ENCODE results near the gene IL4R.

Gene IL4R

DNA sequence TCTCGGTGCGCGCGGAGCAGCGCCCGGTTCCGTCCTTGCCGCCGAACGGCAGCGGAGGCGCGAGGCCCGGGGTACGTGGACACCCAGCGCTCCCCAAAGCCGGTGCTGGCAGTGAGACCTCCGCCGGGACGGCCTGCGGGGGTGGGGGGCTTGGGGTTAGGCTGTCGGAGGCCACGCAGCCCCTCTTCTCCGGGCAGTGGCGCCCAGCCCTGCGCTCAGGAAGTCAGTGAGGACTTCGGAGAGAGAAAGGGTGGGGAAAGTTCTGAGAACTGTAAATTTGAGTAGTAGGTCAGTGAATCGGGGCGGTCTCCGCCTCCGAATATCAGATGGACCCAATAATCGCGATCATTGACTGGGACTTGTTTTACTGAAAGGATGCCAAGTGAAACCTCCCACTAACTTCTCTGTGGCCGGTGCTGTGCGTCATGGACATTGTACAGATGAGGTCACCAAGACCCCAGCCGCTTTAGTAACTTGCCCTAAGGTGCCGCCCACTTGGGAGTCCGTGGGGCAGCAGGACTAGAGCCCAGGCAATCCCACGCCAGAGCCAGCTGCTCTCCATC lies 468 bp downstream of the IL4R start:
- in situ Hi-C loops (cut with MboI; ENCODE audit: low sequenced_read_pairs) = no loop called here

DNA sequence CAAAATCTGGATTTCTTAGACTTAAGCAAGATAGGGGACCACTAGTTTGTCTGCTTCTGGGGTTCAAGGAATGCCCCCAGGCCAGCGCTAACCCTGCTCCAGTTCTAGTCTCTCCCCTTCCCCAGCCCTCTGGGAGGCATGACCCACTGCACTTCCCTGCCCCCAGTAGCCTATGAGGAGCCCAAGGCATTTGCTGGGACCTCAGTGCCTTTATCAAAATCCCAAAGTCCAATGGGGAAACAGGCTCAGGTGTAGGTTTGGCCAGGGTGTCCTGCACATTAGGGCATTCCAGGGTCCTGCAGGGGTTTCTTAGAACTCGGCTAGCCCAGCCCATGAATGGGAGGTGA lies 1.2 kb downstream of the IL4R start:
- in situ Hi-C loops (cut with MboI; ENCODE audit: low sequenced_read_pairs) = no loop called here

DNA sequence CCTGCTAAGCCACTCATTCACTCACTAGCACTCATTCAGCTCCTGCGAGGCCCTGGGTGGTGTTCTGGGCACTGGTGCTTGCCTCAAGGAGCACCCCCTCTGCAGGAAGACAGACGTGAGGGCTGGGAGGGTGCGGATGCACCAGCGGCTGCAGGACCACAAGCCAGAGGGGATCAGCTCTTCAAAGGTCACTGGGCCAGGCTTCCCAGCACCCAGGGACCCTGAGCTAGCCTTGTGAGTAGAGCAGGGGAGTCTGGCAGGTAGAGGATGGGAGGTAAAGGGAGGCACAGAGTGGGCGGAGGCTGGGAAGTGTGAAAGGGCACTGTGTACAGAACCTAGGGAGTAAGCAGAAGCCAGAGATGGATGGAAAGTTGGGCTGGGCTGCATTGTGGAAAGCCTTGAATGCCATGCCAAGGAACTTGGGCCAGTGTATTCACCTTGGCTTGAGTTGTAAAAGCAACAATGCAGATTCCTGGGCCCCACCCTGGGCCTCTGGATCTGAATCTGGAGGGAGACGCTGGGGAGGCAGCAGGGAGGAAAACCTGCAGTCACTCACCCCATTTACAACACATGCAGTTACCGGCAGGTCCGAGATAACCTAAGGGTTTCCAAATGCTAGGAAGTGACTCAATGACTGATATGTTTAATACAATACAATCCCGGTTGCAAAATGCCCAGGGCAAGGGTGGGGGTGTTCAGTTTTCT lies 1.7 kb downstream of the IL4R start:
- in situ Hi-C loops (cut with MboI; ENCODE audit: low sequenced_read_pairs) = no loop called here

DNA sequence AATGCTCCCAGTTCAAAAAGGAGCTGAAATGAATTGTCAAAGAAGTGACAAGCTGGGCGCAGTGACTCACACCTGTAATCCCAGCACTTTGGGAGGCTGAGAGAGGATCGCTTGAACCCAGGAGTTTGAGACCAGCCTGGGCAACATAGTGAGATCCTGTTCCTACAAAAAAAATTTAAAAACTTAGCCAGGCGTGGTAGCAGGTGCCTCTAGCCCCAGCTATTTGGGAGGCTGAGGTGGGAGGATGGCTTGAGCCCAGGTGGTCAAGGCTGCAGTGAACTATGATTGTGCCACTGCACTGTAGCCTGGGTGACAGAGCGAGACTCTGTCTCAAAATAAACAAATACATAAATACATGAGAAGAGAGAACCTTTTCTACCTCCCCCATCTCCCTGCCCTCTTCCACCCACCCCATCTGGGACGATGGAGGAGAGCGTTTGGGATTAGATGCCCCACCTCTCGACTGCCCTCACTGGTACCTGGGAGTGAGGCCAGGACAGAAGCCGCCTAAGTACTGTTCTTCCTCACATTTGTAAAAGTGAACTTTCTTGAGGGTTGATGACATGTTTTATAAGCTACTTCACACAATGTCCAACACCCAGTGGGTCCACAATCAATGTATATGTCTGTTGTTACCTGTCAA lies 2.4 kb downstream of the IL4R start:
- in situ Hi-C loops (cut with MboI; ENCODE audit: low sequenced_read_pairs) = no loop called here

DNA sequence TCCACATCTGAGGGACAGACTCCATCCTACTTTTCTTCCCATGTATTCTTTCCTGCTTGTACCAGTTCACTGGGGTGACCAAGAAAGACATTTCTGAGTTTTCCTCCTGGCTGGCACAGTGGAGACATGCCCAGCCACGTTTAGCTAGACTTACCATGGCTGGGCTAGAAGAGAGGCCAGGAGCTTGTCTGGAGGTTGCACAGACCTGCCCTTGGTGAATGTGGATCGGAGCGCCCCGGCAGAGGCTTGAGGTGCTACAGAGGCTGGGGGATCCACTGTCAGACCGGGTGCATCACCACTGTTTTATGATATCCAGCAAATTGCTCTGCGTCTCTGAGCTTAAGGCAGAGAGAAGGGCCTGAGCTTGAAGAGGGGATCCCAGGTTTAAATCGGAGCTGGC lies 3.5 kb downstream of the IL4R start:
- in situ Hi-C loops (cut with MboI; ENCODE audit: low sequenced_read_pairs) = no loop called here

DNA sequence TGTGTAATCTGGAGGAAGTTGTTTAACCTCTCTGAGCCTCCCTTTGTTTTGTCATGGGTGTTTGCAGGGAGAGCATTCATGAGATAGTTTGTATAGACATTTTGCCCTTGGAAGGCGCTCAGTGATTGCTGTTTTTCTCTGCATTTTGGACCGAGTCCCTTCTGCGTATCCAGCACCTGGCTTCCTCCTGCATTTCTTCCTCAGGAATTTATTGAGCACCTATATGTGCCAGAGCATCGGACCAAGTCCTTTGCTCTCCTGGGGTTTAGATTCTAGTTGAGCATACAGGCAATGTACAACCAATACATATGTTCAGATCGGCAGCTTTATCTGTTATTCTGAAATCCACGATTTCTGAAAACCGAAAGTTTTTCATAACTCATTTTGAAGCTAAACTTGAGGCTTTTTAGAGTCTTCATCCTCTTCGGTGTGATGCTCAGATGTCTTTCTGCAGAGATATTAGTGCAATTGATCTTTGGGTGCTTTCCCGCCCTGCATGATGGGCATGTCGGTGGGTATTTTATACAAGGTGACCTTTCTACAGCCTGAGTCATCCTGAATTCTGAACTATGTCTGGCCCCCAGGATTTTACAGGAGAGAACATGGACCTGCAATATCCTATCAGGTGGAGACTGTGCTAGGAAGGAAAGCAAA lies 4.1 kb downstream of the IL4R start:
- in situ Hi-C loops (cut with MboI; ENCODE audit: low sequenced_read_pairs) = no loop called here

DNA sequence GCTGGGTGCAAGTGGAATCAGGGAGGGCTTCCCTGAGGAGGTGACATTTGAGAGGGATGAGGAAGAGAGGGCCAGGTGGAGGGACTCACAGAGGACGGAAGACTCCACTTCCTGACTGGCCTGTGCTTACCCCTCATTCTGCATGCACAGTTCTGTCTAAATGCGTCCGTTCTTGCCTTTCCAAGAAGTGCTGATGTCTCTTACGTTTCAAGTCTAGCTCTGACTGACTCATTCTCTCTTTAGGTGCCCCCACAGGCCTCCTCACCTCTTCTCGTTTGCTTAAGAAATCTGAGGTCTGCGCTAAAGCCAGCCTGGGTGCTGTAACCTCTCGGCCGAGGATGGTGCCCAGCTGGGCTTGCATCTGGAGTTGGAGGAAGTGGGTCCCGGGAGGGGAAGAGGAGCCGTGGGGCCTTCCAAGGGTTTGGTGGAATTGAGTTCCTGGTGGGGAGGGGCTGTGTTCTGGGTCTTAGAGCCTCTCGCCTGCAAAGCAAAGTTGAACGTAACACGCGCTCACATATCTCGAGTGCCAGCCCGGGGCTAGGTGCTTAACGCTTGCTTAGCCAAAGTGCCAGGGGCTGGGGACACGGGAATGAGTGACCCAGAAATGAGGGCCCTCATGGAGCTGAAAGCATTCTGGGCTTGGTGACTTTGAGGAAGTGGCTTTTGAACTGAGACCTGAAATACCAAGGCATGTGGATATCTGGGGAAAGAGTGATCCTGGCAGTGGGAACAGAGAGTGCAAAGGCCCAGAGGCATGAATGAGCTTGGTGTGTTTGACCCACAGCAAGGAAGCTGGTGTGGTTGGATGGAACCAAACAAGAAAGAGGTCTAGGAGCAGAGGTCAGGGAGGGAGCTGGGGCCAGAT lies 4.8 kb downstream of the IL4R start:
- in situ Hi-C loops (cut with MboI; ENCODE audit: low sequenced_read_pairs) = no loop called here

DNA sequence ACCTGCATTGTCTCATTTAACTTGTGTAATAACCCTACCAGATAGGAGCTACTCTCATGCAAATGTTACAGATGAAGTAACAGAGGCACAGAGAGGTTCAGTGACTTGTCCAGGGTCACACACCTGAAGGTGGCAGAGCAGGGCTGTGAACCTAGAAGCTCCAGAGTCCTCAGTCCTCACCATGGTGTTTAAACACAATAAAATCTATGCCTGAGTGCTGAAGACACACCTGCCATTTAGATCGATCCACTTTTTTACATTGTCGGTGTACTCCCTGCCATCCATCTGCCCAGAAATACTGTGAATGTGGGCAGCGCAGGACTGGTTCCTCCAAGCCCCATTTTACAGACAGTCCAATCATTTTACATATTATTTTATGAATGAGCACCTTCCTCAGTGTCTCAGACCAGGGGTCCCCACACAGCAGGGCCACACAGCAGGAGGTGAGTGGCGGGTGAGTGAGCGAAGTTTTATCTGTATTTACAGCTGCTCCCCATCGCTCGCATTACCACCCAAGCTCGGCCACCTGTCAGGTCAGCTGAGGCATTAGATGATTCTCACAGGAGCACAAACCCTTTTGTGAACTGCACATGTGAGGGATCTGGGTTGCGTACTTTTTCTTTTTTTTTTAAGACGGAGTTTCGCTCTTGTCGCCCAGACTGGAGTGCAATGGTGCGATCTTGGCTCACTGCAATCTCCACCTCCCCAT lies 5.6 kb downstream of the IL4R start:
- in situ Hi-C loops (cut with MboI; ENCODE audit: low sequenced_read_pairs) = no loop called here

DNA sequence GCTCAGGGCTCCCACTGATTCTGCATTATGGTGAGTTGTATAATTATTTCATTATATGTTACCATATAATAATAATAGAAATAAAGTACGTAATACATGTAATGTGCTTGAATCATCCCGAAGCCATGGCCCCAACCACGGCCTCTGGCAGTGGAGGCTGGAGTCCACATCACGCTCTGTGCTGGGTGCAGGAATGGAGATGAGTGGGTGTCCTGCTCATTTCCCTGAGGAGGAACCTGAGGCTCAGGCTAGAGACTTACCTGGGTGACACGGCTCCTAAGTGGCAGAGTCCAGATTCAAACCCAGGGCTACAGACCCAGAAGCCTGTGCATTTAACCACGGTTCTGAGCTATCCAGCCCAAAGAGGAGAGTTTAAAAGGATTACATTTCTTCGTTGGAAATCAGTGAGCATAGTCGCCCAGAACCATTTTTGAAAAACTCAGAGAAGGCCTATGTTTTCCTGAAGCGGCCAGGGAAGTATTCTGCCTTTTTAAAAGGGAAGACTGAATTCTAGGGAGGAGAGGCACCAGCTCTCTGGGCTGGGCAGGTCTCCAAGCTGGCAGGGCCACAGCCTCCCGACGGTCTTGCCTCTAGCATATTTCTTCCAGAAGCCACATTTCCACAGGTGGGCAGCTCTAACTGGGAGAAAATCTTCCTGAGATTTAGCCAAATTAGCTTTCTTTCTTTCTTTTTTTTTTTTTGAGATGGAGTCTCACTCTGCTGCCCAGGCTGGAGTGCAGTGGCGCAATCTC lies 6.7 kb downstream of the IL4R start:
- in situ Hi-C loops (cut with MboI; ENCODE audit: low sequenced_read_pairs) = no loop called here

DNA sequence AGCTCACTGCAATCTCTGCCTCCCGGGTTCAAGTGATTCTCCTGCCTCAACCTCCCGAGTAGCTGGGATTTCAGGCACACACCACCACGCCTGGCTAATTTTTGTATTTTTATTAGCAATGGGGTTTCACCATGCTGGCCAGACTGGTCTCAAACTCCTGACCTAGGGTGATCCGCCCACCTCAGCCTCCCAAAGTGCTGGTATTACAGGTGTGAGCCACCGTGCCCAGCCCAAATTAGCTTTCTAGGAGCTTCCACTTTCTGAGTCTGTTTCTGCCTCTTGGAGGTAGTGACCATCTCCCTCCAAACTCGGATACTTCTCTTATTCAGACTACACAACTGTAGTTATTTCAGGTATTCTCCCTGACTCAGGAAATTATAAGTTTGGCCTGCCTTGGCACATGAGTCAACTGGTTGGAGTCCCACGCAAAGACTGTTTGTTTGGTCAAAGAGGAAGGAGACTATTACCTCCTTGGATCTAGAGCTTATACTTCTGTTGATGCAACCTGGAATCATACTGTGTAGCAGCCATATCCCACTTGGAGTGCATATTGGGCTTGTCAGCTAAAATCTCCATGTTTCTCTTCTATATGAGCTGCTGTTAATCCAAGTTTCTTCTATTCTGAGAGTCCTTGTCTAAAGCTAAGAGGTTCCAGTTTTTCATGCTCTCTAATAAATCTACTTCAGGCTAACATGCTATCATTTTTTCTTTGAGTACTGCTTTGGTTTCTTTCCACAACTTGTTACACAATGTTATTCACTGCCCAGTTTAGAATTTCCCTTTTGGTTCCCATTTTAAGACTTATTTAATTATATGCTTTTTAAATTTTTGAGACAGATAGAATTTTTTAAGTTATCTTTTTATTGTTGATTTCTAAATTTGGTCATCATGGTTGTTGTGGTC lies 7.5 kb downstream of the IL4R start:
- in situ Hi-C loops (cut with MboI; ENCODE audit: low sequenced_read_pairs) = no loop called here

DNA sequence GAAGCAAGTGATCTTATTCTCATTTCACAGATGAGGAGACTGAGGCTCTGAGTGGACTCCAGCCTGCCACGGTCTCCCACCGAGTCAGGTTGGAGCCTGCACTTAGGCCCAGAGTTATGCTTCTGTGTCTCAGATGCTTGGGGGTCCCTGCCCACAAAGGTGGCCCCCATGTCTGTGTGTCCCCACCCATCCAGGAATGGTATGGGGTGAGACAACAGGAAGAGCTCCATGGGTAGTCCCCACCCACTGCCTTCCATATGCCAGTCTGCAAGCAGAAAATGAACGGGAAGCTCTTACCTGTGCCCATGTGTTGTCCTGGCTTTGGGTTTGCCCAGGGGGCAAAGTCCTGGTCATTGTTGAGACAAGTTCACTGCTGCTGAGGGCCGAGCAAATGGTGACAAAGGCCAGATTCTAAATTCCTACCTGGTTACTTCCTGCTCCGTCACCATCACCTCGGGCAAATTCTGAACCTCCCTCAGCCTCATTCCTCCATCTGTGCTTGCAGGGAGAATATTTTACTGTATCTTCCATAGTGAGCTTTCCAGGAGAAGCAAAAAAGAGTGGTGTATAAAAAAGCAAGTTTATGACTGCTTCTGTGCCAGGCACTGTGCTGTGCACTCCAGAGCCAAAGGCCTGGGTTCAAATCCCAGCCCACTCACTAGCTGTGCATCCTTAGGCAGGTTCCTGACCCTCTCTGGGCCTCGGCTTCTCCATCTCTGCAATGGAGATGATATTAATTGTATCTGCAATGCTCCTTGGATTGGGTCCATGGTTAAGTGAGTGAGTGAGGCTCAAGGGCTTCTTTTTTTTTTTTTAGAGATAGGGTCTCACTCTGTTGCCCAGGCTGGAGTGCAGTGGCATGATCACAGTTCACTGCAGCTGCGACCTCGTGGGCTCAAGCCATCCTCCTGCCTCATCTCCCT lies 9.3 kb downstream of the IL4R start:
- in situ Hi-C loops (cut with MboI; ENCODE audit: low sequenced_read_pairs) = no loop called here

DNA sequence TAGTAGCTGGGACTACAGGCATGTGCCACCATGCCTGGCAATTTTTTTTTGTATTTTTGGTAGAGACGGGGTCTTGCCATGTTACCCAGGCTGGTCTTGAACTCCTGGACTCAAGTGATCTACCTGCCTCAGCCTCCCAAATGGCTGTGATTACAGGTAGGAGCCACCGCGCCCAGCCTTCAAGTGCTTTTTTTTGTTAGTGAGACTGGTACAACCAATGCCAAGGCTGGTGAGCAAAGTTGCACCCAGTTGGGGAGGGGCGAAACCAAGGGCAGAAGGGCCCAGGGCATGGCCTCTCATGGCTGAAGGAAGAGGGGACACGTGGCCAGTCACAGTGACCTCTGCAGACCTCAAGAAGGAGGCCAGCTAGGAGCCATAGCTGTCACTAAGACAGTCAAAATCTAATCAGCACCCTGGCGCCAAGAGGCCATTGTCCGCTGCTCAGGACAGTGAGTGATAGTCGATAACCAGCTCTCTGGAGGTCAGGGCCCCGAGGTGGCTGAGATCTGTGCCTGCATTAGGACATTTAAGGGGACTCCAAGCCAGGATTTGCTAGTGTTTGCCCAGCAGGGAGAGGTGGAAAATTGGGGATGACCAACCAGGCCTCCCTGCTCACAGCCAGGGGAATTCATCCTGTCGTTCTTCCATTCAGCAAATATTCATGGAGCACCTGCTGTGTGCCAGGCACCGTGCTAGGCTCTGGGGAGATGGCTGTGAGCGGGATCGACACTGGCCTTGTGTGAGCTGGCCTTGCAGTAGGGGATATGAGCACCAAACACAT lies 10.2 kb downstream of the IL4R start:
- in situ Hi-C loops (cut with MboI; ENCODE audit: low sequenced_read_pairs) = no loop called here

DNA sequence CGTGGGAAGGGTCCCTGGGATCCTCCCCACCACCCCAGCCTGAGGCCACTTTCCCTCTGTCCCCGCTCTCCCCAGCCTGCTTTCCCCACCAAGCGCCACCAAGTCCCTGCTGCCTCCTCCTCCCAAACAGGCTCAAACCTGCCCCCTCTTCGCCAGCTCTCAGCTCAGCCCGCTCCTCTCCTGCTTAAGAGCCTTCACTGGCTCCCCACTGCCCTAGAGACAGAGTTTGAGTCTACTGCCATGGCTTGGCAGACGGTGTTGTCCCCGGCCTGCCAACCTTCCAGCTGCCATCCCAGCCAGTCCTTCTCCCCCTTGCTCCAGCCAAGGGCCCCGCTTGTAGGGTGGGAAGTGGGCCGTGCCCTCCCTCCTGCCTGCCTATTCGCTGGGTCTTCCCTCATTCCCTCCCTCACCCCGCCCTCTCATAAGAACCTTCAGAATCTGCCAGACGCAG lies 11.1 kb downstream of the IL4R start:
- in situ Hi-C loops (cut with MboI; ENCODE audit: low sequenced_read_pairs) = no loop called here

DNA sequence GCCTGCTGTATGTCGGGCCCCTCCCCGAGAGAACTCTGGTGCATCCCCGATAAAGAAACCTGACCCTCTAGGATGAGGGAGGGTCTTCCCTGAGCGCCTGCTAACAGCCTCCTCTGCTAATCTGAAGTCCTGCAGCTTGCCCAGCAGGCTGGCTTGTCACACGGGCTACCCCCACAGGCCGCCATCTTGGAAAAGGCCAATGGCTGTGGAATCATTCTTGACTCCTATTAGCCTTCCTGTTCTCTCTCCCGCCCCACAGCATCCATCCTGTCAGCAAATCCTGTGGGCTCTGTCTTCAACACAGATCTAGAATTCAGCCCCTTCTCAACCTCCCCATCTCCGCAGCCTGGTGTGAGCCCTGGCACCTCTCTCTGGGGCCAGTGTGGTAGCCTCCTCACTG lies 12.0 kb downstream of the IL4R start:
- in situ Hi-C loops (cut with MboI; ENCODE audit: low sequenced_read_pairs) = no loop called here

DNA sequence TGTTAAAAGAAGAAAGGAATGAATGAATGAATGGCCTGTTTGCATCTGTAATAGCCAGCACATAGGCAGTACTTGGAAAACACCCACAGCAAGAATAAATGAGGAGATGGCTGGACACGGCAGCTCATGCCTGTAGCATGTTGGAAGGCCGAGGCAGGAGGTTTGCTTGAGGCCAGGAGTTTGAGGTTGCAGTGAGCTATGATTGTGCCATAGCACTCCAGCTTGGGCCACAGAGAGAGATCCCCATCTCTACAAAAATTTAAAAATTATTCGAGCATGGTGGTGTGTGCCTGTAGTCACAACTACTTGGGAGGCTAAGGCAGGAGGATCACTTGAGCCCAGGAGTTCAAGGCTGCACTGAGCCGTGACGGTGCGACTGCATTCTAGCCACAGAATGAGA lies 12.5 kb downstream of the IL4R start:
- in situ Hi-C loops (cut with MboI; ENCODE audit: low sequenced_read_pairs) = no loop called here

DNA sequence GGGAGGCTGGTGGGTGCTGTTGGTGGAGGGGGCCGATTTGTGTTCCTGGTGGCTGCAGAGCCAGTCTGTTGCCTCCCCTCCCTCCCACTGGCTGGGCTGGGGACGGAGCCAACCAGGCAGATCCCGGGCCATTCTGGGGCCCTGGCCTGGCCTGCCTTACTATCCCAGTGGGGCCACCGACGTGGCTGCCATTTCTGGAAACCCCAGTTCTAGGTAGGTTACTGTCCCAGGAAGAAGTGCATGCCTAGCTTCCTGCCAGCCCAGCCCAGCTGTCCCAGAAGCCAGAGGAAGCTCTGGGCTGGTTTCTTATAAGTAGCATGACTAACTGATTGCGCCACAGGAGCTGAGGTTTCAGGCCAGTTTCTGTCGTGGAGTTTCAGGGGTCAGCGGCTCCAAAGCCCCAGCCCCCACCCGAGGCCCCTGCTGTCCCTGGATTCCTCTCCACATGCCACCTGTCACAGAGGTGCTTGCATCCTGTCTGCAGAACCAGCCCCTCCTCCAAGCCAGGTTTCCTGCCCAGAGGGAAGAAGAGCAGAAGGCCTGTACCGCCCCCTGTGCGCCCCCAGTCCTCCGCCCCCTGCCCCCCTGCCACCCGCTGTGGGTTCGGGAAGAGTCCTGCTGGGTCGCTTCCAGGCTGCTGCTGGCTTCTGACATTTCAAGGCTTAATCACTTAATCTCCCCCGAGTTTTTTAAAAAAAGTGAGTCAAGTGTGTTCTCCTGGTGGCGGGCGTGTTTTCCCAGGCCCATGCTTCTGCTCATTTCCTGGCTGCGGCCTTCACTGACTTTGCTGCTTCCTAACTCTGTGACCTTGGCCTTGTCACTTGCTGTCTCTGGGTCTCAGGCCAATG lies 13.2 kb downstream of the IL4R start:
- in situ Hi-C loops (cut with MboI; ENCODE audit: low sequenced_read_pairs) = no loop called here
